AG04450 (cell line): ENCODE data around the gene EHMT1. TPM values are rescaled to one million over a fixed set of nuclear protein-coding genes. Genes with fewer than 3 reads are reported as not detected.
A peak's percentile ranks its signal among the peaks of the same experiment; 100 is the strongest.

Experiments
- CTCF ChIA-PET: fragments of 300-600, 350-600 bp; formaldehyde crosslinking; extraction: SDS; loops from one replicate; lab custom pipeline; 2022; ENCODE audit warnings: antibody characterized with exemption, inconsistent platforms; lab: Charles Lee
- POLR2A ChIA-PET: fragments of 350-600 bp; formaldehyde crosslinking; extraction: SDS; loops from one replicate; lab custom pipeline; 2021; ENCODE audit warnings: antibody characterized with exemption, inconsistent platforms; lab: Yijun Ruan, JAX
- DNase-seq: peaks from one replicate; pipeline ENCODE4 v3.0.0-alpha.2; 2011; ENCODE audit warnings: low read depth, low spot score
- H3K27ac ChIP-seq: one replicate; pipeline ENCODE4 v1.5.1; 2012; ENCODE audit warnings: low read depth, low read length, control low read depth
- H3K27me3 ChIP-seq: one replicate; pipeline ENCODE4 v1.6.0; 2012; ENCODE audit warnings: low read length; ENCODE audit not compliant: control insufficient read depth, insufficient read depth
- H3K4me3 ChIP-seq: 2 replicates; pipeline ENCODE4 v1.5.1; 2011; ENCODE audit warnings: mild to moderate bottlenecking, low read depth, low read length, control low read depth
- H3K9me3 ChIP-seq: 2 replicates; pipeline ENCODE4 v1.5.1; 2012; ENCODE audit warnings: low read length; ENCODE audit not compliant: control insufficient read depth, insufficient read depth
- polyA plus RNA-seq: library from polyadenylated mRNA; depleted of rRNA; stranded (reverse); fragments of >200 nt; gene quantifications from 2 replicates; pipeline ENCODE4 v1.2.3, GENCODE V29; 2011
- TF ChIP-seq, protein P1 (sequence below): IDR thresholded peaks from 2 replicates; pipeline ENCODE4 v1.5.1; 2011; ENCODE audit warnings: low read depth, low read length, control low read depth, inconsistent platforms

Gene EHMT1
- polyA plus RNA-seq, 1 experiment = 26.1 TPM

DNA sequence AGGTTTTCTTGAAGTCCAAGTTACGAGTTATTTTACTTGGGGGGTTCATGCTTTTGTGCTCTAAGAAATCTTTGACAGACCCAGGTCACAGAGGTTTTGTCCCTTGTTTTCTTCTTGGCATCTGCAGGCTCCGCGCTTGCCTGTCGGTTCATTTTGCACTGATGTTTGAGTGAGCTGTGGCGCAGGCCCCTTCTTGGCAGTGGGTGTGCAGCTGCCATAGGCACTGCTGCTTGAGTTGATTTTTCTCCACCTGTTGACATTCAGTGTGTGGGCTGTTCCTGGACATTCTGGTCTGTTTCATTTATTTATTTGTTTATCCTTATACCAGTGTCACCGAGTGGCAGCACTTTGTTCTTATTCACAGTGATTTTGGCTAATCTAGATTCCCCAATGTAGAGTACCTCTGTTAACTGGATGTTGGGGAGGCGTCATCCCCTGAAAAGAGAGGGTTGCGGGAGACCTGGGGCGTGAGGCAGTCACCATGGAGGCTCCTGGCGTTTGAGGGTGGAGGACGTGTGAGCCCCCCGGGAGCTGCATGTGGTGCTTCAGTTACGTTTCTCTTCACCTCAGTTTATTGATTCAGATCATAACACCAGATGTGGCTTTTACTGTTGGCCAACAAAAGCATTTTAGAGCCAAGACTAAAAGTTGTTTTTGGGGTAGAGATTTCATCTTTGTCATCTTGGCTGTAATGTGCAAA lies 137.4 kb downstream of the EHMT1 start:
- Histone ChIP-seq H3K4me3 (no peak overlapping the region), H3K9me3 (peaks cover 18% of the 10 kb centered on the region), H3K27ac (no peak overlapping the region), H3K27me3 (no peaks in the 10 kb centered on the region)
- CTCF ChIA-PET = no interaction called here
- no peak for DNase-seq
- POLR2A ChIA-PET = no interaction called here
- TF ChIP-seq, protein P1, sequence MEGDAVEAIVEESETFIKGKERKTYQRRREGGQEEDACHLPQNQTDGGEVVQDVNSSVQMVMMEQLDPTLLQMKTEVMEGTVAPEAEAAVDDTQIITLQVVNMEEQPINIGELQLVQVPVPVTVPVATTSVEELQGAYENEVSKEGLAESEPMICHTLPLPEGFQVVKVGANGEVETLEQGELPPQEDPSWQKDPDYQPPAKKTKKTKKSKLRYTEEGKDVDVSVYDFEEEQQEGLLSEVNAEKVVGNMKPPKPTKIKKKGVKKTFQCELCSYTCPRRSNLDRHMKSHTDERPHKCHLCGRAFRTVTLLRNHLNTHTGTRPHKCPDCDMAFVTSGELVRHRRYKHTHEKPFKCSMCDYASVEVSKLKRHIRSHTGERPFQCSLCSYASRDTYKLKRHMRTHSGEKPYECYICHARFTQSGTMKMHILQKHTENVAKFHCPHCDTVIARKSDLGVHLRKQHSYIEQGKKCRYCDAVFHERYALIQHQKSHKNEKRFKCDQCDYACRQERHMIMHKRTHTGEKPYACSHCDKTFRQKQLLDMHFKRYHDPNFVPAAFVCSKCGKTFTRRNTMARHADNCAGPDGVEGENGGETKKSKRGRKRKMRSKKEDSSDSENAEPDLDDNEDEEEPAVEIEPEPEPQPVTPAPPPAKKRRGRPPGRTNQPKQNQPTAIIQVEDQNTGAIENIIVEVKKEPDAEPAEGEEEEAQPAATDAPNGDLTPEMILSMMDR = no peak

- Histone ChIP-seq H3K27me3 (no peaks in the 10 kb centered on the region), H3K4me3 (no peak overlapping the region), H3K27ac (peak overlapping the region; percentile 22), H3K9me3 (peaks cover 18% of the 10 kb centered on the region)
- POLR2A ChIA-PET = no interaction called here
- TF ChIP-seq, protein P1 = no peak
- DNase-seq = no peak
- CTCF ChIA-PET = interaction anchor here (2.4 kb wide), 1 partner anchor 84 kb away, joined by 9 read pairs; no protein-coding TSS in a partner anchor
Observed at GRCh38 chr9:137757139-137757538, 138.3 kb downstream of the EHMT1 start.

- H3K27ac ChIP-seq = peak overlapping the region; percentile 39
- ChIA-PET POLR2A (no interaction called here), CTCF (interaction anchor here (2.4 kb wide), 1 partner anchor 85 kb away, joined by 9 read pairs; no protein-coding TSS in a partner anchor)
- TF ChIP-seq, protein P1 = no peak
- no peak overlapping the region for H3K4me3 ChIP-seq
- H3K27me3 ChIP-seq = no peaks in the 10 kb centered on the region
- peak; percentile 42 for DNase-seq
- H3K9me3 ChIP-seq = peaks cover 18% of the 10 kb centered on the region
Observed at GRCh38 chr9:137757613-137758029, 138.8 kb downstream of the EHMT1 start.

DNA sequence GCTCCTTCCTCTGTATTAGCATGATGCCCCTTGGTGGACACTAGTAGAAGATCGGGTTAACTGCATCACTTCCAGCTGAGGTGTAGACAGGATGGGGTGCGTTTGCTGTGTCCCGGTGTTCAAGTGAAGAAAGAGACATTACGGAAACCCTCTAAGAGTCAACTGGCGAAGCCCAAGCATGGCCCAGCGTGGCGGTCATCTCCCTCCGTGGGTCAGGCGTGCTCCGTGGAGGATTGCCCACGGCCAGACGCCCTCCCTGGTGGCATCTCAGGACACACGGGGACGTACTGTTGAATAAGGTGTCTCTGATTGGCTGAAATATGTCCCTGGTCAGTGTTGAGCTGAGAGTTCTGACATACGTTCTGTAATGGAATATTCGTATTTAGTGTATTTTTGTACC lies 139.3 kb downstream of the EHMT1 start:
- Histone ChIP-seq H3K27ac (peak overlapping the region; percentile 39), H3K27me3 (no peaks in the 10 kb centered on the region), H3K9me3 (peaks cover 18% of the 10 kb centered on the region), H3K4me3 (no peak overlapping the region)
- DNase-seq = no peak
- TF ChIP-seq, protein P1 = no peak
- POLR2A ChIA-PET = no interaction called here
- CTCF ChIA-PET = interaction anchor here (2.4 kb wide), 1 partner anchor 85 kb away, joined by 9 read pairs; no protein-coding TSS in a partner anchor

- Histone ChIP-seq H3K27ac (no peak overlapping the region), H3K9me3 (peaks cover 11% of the 10 kb centered on the region), H3K4me3 (no peak overlapping the region), H3K27me3 (no peaks in the 10 kb centered on the region)
- TF ChIP-seq, protein P1 = no peak
- POLR2A ChIA-PET = no interaction called here
- CTCF ChIA-PET = interaction anchor here (2.4 kb wide), 1 partner anchor 86 kb away, joined by 9 read pairs; no protein-coding TSS in a partner anchor
- no peak for DNase-seq
Observed at GRCh38 chr9:137759117-137759516, 140.3 kb downstream of the EHMT1 start.
